ENCODE measurements around the gene PNPO. TPM values are rescaled to one million over a fixed set of nuclear protein-coding genes. Genes with fewer than 3 reads are reported as not detected.

Gene PNPO
- total RNA-seq, 1 donor from 2014 or later = 7.1 TPM

GRCh38 chr17:47902039-47902744 is 39.2 kb upstream of the PNPO start:
- H3K27me3 Mint-ChIP-seq (ENCODE audit: low read depth) = no peaks in the 10 kb centered on the region
- H3K36me3 Mint-ChIP-seq (ENCODE audit: low read depth) = peaks cover 9% of the 10 kb centered on the region
- H3K4me1 Mint-ChIP-seq = peaks cover 25% of the 10 kb centered on the region
- H3K9me3 Mint-ChIP-seq = no peaks in the 10 kb centered on the region
- DNase-seq (ENCODE audit: low read depth, low spot score) = no peak
- no peak overlapping the region for H3K4me3 Mint-ChIP-seq
- H3K27ac Mint-ChIP-seq (ENCODE audit: unreplicated experiment) = peak overlapping the region; percentile 35
- TF ChIP-seq CTCF (conservative IDR thresholded peaks at IDR 0.05) = no peak

DNA sequence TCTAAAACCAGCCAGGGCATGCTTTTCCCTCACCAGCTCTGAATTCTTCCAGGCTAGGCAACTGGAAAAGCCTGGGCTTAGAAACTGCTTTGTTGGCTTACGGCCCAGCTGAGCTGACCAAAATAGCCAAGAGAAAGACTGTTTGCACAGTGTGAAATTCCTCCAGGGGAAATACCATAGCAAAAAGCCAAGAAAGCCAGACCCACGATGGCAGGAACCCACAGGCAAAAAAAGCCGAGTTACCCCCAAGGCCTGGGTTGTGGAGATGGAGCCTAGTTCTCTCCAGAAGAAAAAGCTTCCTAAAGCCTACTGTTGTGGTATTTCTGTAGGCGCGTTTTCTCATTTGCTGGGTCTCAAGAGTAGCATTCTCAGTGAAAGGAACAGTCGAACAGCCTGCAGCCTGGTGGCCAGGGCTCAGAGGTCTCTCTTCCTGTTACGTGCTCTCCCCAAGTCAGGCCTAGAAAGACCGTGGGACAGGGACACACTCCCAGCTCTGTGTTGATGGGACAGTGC is 36.1 kb upstream of the PNPO start:
- Mint-ChIP-seq H3K4me1 (peaks cover 12% of the 10 kb centered on the region), H3K4me3 (no peak overlapping the region), H3K27ac (ENCODE audit: unreplicated experiment) (no peak overlapping the region), H3K36me3 (ENCODE audit: low read depth) (peaks cover 7% of the 10 kb centered on the region), H3K9me3 (no peaks in the 10 kb centered on the region), H3K27me3 (ENCODE audit: low read depth) (no peaks in the 10 kb centered on the region)
- TF ChIP-seq CTCF (conservative IDR thresholded peaks at IDR 0.05) = no peak
- no peak for DNase-seq (ENCODE audit: low read depth, low spot score)

DNA sequence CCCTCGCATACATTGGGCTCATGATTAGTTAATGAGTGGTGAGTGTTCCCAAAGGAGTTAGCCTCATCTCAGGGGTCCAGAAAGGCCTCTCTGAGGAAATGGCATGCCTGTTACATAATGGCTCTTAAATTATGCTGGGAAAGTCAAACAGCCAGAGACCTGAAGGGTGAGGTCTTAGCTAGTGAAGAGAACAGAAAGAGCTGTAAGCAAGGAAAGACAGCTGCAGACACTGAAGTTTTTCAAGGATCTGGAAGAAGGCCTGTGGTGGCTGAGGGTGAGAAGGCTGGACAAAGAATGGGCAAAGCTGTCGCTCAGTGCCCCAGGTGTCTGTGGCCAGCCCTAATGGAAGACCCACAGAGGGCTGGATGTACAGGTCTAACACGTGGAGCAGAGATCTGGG is 34.9 kb upstream of the PNPO start:
- no peak overlapping the region for H3K27ac Mint-ChIP-seq (ENCODE audit: unreplicated experiment)
- H3K9me3 Mint-ChIP-seq = no peaks in the 10 kb centered on the region
- no peak overlapping the region for H3K4me3 Mint-ChIP-seq
- no peak for DNase-seq (ENCODE audit: low read depth, low spot score)
- H3K36me3 Mint-ChIP-seq (ENCODE audit: low read depth) = peaks cover 7% of the 10 kb centered on the region
- H3K4me1 Mint-ChIP-seq = peaks cover 11% of the 10 kb centered on the region
- no peak for TF ChIP-seq CTCF (conservative IDR thresholded peaks at IDR 0.05)
- H3K27me3 Mint-ChIP-seq (ENCODE audit: low read depth) = no peaks in the 10 kb centered on the region

DNA sequence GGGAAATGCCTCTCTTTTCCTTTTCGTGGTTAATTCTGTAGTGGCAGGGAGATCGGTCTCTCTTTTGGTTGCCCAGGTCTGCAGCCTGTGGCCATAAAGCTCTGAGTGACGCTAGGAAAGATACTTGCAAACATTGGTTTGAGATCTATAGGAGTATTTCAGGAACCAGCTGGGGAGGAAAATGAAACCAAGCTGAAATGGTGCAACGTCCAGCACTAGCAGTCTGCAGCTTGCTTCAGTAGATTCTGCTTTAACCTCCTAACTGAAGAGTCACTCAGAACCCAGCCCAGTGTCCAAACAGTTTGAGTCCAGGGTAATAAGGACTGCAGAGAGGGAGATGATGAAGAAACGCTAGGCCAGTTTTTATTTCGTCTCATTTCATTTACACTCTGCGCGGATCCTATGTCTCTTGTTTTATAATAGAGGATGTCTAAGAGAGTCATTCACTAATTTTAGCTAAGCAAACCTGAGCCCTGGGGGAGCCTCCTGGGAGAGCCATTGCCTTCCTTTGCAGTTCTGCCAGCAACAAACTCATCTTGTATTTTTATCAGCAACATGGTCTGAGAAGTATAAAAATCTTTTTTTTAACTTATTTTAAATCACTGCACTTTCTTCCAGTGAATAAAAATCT is 33.3 kb upstream of the PNPO start:
- Mint-ChIP-seq H3K36me3 (ENCODE audit: low read depth) (peaks cover 4% of the 10 kb centered on the region), H3K4me3 (no peak overlapping the region), H3K27me3 (ENCODE audit: low read depth) (no peaks in the 10 kb centered on the region), H3K27ac (ENCODE audit: unreplicated experiment) (no peak overlapping the region), H3K4me1 (no peaks in the 10 kb centered on the region), H3K9me3 (no peaks in the 10 kb centered on the region)
- no peak for DNase-seq (ENCODE audit: low read depth, low spot score)
- no peak for TF ChIP-seq CTCF (conservative IDR thresholded peaks at IDR 0.05)

DNA sequence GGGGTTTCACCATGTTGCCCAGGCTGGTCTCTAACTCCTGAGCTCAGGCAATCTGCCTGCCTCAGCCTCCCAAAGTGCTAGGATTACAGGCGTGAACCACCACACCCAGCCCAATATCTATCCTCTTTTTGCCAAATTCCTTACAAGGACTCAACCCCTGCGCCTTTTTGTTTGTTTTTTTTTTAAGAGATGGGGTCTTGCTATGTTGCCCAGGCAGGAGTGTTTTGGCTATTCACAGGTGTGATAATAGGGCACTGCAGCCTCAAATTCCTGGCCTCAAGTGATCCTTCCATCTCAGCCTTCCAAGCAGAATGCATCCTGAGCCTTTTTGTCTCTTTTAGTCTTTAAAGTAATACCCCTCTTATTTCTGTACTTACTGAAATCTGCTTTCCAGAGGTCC is 28.3 kb upstream of the PNPO start:
- H3K36me3 Mint-ChIP-seq (ENCODE audit: low read depth) = no peaks in the 10 kb centered on the region
- H3K4me3 Mint-ChIP-seq = no peak overlapping the region
- no peaks in the 10 kb centered on the region for H3K27me3 Mint-ChIP-seq (ENCODE audit: low read depth)
- H3K27ac Mint-ChIP-seq (ENCODE audit: unreplicated experiment) = no peak overlapping the region
- TF ChIP-seq CTCF (conservative IDR thresholded peaks at IDR 0.05) = no peak
- no peaks in the 10 kb centered on the region for H3K4me1 Mint-ChIP-seq
- DNase-seq (ENCODE audit: low read depth, low spot score) = no peak
- no peaks in the 10 kb centered on the region for H3K9me3 Mint-ChIP-seq

Measured in neural crest cell (in vitro differentiated cells).